ENCODE measurements around the gene TLL1.

The TLL1 gene

DNA sequence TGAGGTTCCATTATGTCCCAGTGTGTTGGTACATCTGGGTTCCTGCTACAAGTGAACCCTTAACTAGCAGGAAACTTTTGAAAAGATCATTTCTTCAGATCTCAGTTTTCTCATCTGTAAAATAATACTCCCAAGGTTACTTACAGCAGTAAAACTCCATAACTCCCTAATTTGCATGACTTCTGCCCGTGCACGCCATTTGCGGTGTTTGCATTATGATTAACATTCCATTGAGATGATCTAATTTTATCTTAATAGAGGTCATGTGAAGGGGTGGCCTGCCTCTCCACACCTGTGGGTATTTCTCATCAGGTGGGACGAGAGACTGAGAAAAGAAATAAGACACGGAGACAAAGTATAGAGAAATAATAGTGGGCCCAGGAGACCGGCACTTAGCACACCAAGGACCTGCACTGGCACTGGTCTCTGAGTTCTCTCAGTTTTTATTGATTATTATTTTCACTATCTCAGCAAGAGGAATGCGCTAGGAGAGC is 219.8 kb downstream of the TLL1 start:
- TF ChIP-seq, protein P1, sequence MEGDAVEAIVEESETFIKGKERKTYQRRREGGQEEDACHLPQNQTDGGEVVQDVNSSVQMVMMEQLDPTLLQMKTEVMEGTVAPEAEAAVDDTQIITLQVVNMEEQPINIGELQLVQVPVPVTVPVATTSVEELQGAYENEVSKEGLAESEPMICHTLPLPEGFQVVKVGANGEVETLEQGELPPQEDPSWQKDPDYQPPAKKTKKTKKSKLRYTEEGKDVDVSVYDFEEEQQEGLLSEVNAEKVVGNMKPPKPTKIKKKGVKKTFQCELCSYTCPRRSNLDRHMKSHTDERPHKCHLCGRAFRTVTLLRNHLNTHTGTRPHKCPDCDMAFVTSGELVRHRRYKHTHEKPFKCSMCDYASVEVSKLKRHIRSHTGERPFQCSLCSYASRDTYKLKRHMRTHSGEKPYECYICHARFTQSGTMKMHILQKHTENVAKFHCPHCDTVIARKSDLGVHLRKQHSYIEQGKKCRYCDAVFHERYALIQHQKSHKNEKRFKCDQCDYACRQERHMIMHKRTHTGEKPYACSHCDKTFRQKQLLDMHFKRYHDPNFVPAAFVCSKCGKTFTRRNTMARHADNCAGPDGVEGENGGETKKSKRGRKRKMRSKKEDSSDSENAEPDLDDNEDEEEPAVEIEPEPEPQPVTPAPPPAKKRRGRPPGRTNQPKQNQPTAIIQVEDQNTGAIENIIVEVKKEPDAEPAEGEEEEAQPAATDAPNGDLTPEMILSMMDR (IDR thresholded peaks at IDR 0.05; ENCODE audit: insufficient read depth, low read depth, low read length, missing control alignments), result no peak
- DNase-seq (ENCODE audit: low read depth), result peak; percentile 74
- no peak overlapping the region for H3K4me3 ChIP-seq (ENCODE audit: low read length)

DNA sequence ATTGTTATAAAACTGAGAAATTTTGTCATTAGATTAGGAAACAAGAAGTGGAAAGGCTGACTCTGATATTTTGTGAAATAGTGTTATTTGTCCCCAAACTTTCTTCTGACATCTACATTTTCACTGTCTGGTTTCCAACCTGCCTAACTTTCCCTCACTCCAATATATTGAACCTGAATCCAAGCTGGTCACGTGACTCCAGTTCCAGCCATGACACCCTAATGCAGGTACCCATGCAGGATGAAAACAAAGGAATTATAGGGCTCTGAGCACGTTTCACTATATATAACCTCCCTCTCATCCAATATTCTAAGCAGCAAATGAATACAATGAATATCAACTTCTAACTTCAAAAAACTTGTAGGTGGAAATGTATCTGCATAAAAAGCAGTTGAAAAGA is 231.6 kb downstream of the TLL1 start:
- DNase-seq (ENCODE audit: low read depth), result no peak
- H3K4me3 ChIP-seq (ENCODE audit: low read length), result no peak overlapping the region
- TF ChIP-seq, protein P1 (IDR thresholded peaks at IDR 0.05; ENCODE audit: insufficient read depth, low read depth, low read length, missing control alignments), result no peak

DNA sequence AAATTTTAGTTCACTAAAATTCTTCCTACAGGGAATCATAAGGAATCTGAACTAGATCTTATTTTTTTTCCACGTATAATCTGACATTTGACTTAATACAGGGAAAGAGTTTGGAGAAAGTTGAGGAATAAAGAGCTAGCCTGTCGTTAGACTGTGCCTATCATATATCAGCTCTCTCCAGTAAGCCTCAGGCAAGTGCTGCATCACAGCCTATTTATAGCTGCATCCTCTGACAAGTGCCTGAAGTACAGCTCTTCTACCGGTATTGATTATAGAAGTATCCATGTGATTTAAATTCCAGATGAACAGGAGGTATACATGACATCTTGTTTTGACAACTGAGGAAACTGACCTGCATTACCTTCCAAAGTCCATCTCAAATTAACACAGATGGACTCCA is 248.9 kb downstream of the TLL1 start:
- peak; percentile 39 for DNase-seq (ENCODE audit: low read depth)
- TF ChIP-seq, protein P1 (IDR thresholded peaks at IDR 0.05; ENCODE audit: insufficient read depth, low read depth, low read length, missing control alignments), result no peak
- no peak overlapping the region for H3K4me3 ChIP-seq (ENCODE audit: low read length)

DNA sequence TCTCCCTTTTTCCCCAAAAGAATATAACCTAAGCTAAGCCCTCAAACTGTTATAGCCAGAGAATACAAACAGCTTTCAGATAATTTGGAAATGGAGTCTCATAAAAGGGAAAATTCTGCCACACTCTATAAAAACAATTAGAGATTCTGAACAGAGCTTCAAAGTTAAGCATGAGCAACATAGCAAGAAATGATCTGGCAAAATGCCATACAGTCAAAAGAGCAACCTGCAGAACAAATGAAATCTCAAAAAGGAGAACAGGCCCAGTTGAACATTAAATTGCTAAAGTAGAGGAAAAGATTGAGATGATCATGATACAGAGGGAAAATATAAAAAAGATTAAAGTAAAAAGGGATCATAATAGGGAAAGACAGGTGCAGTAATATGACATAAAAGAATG is 250.5 kb downstream of the TLL1 start:
- TF ChIP-seq, protein P1 (IDR thresholded peaks at IDR 0.05; ENCODE audit: insufficient read depth, low read depth, low read length, missing control alignments), result no peak
- DNase-seq (ENCODE audit: low read depth), result no peak
- H3K4me3 ChIP-seq (ENCODE audit: low read length), result no peak overlapping the region

DNA sequence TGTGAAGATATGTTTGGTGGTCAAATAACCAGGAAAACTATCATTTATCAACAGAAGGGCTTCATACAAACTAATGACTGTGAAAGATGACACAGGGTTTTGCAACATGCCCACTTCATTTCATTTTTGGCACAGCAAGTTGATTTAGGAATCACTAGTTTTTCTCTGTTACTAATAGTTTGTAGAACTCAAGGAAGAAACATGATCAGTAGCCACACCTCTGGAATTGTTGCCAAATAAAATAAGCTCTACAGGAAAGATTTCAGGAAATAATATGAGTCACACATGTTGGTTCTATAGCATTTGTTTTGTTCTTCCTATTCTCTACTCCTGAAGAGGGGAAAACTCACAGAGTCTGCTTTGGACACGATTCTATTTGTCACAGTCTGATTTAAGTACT is 255.4 kb downstream of the TLL1 start:
- H3K4me3 ChIP-seq (ENCODE audit: low read length), result no peak overlapping the region
- DNase-seq (ENCODE audit: low read depth), result peak; percentile 89
- TF ChIP-seq, protein P1 (IDR thresholded peaks at IDR 0.05; ENCODE audit: insufficient read depth, low read depth, low read length, missing control alignments), result no peak

DNA sequence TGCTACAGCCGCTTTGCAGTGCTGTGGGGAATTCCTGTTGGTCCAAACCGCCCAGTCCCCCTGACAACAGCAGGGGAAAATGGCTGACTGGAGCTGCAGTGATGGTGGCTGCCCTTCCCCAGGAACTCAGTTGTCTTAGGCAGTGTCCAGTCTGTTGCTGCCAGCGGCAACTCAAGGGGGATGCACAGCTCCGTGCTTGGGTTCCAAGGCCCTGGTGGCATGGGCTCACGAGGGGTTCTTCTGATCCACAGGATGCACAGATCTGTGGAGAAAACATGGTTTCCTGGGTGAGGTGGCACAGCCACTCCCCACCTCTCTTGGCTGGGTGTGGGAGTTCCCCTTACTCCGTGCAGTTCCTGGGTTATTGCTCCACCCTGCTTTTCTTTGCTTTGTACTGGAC is 261.2 kb downstream of the TLL1 start:
- H3K4me3 ChIP-seq (ENCODE audit: low read length), result no peak overlapping the region
- TF ChIP-seq, protein P1 (IDR thresholded peaks at IDR 0.05; ENCODE audit: insufficient read depth, low read depth, low read length, missing control alignments), result no peak
- no peak for DNase-seq (ENCODE audit: low read depth)

DNA sequence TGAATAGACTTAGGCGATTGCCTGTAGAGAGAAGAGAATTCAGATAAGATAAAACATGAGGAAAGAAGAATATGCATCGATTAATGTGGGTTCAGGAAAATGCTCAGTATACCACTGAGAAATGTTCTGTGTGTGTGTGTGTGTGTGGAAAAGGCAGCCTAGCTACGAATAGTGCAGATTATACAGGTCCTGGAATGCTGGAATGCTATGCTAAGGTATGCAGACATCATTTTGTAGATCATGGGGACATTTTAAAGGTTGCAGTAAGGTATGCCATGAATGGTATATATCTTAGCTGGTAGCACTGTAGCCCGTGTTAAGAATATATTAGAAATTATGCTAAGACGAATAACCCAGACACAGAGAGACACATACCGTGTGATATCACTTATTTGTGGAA is 267.9 kb downstream of the TLL1 start:
- no peak overlapping the region for H3K4me3 ChIP-seq (ENCODE audit: low read length)
- no peak for DNase-seq (ENCODE audit: low read depth)
- TF ChIP-seq, protein P1 (IDR thresholded peaks at IDR 0.05; ENCODE audit: insufficient read depth, low read depth, low read length, missing control alignments), result no peak

All from epithelial cell of esophagus (primary cell).